SK-N-SH (cell line): ENCODE measurements around the gene ACAD11. TPM values are rescaled to one million over a fixed set of nuclear protein-coding genes. Genes with fewer than 3 reads are reported as not detected.

Source experiments
- CTCF ChIA-PET: fragments of 300-600, 350-600 bp; formaldehyde crosslinking; extraction: SDS; loops from one replicate; lab custom pipeline; 2021; lab: Yijun Ruan, JAX
- POLR2A ChIA-PET: fragments of 350-600 bp; sonication (Branson Sonifier 250); formaldehyde crosslinking; extraction: SDS; loops from one replicate; lab custom pipeline; 2020; ENCODE audit warnings: antibody characterized with exemption, inconsistent platforms; lab: Yijun Ruan, JAX
- DNase-seq: peaks from one replicate; pipeline ENCODE4 v3.0.0; 2012
- H2AFZ ChIP-seq: fragments of 200-600 bp; sonication (generic); 2 replicates; pipeline ENCODE4 v1.8.1; 2016; ENCODE audit warnings: antibody characterized with exemption, mild to moderate bottlenecking, low read depth
- H3F3A ChIP-seq: fragments of 200-600 bp; sonication (generic); replicated peaks from 2 replicates; pipeline ENCODE3; 2016; ENCODE audit warnings: antibody characterized with exemption, mild to moderate bottlenecking; ENCODE audit not compliant: insufficient read depth
- H3K27ac ChIP-seq, 2 experiments: fragments of 200-500 bp in 1 of 2; fragments of 200-600 bp in 1 of 2; sonication (Bioruptor generic) in 1 of 2; sonication (generic), shearing (Covaris generic) in 1 of 2; 2 replicates each; pipeline versions ENCODE4 v1.5.1 to v1.6.1; 2014 to 2016; ENCODE audit warnings: low read depth in 2 of 2, inconsistent platforms in 1 of 2, low read length in 1 of 2, mild to moderate bottlenecking in 1 of 2, mixed read lengths in 1 of 2
- H3K27me3 ChIP-seq: fragments of 200-600 bp; sonication (generic), shearing (Covaris generic); 2 replicates; pipeline ENCODE4 v1.6.1; 2016; ENCODE audit warnings: mixed run types; ENCODE audit not compliant: insufficient read depth
- H3K36me3 ChIP-seq, 2 experiments: fragments of 200-500 bp in 1 of 2; fragments of 200-600 bp in 1 of 2; sonication (Bioruptor generic) in 1 of 2; sonication (generic) in 1 of 2; replicated peaks in 1 of 2; 2 replicates each; pipeline versions ENCODE3 to v1.5.1; 2014 to 2016; ENCODE audit warnings: low read length in 1 of 2, mild to moderate bottlenecking in 1 of 2; ENCODE audit not compliant: insufficient read depth in 2 of 2, control insufficient read depth in 1 of 2
- H3K4me1 ChIP-seq, 2 experiments: fragments of 200-500 bp in 1 of 2; fragments of 200-600 bp in 1 of 2; sonication (Bioruptor generic) in 1 of 2; sonication (generic), shearing (Covaris generic) in 1 of 2; 2 replicates each; pipeline versions ENCODE4 v1.5.1 to v1.6.1; 2014 to 2016; ENCODE audit warnings: low read depth in 1 of 2, low read length in 1 of 2, mixed run types in 1 of 2; ENCODE audit not compliant: insufficient read depth in 2 of 2, control insufficient read depth in 1 of 2
- H3K4me2 ChIP-seq: fragments of 200-600 bp; sonication (generic), shearing (Covaris generic); 2 replicates; pipeline ENCODE4 v1.6.1; 2017; ENCODE audit warnings: mixed run types
- H3K4me3 ChIP-seq, 2 experiments: fragments of 200-500 bp in 1 of 2; fragments of 200-600 bp in 1 of 2; sonication (Bioruptor generic) in 1 of 2; sonication (generic), shearing (Covaris generic) in 1 of 2; 2 replicates each; pipeline versions ENCODE4 v1.5.1 to v1.8.1; 2014 to 2016; ENCODE audit warnings: low read depth in 2 of 2, inconsistent platforms in 1 of 2, low read length in 1 of 2, mild to moderate bottlenecking in 1 of 2, mixed read lengths in 1 of 2, moderate library complexity in 1 of 2
- H3K79me2 ChIP-seq: fragments of 200-600 bp; sonication (generic); 2 replicates; pipeline ENCODE4 v1.8.1; 2017; ENCODE audit warnings: mild to moderate bottlenecking; ENCODE audit not compliant: insufficient read depth
- H3K9ac ChIP-seq: fragments of 200-600 bp; sonication (generic); 2 replicates; pipeline ENCODE4 v1.6.1; 2017; ENCODE audit warnings: mixed run types
- H3K9me2 ChIP-seq: fragments of 200-600 bp; sonication (generic); 2 replicates; pipeline ENCODE4 v1.6.1; 2017; ENCODE audit warnings: mixed run types
- H3K9me3 ChIP-seq: fragments of 200-600 bp; sonication (generic); 2 replicates; pipeline ENCODE4 v1.6.1; 2017; ENCODE audit warnings: mixed run types, mild to moderate bottlenecking, moderate library complexity
- H4K20me1 ChIP-seq: fragments of 200-600 bp; sonication (generic); 2 replicates; pipeline ENCODE4 v1.6.1; 2017; ENCODE audit warnings: mild to moderate bottlenecking, mixed run types; ENCODE audit not compliant: insufficient read depth
- CHD2 ChIP-seq: fragments of 150-350 bp; IDR thresholded peaks from 2 replicates; pipeline ENCODE4 v1.6.1; 2018; ENCODE audit warnings: low read length; ENCODE audit not compliant: partially characterized antibody
- CTCF ChIP-seq: fragments of 200-600 bp; sonication (generic); IDR thresholded peaks from 2 replicates; pipeline ENCODE4 v1.6.1; 2017; ENCODE audit warnings: antibody characterized with exemption, mild to moderate bottlenecking, moderate library complexity
- ELF1 ChIP-seq: IDR thresholded peaks from 2 replicates; pipeline ENCODE4 v1.4.0; 2012
- EP300 ChIP-seq, 2 experiments: IDR thresholded peaks; 2 replicates each; pipeline versions ENCODE4 v1.4.0 to v1.6.1; 2012; ENCODE audit warnings: borderline replicate concordance in 1 of 2, low read depth in 1 of 2, low read length in 1 of 2
- GABPA ChIP-seq: IDR thresholded peaks from 2 replicates; pipeline ENCODE4 v1.4.0; 2012; ENCODE audit warnings: low read depth, mild to moderate bottlenecking
- JUND ChIP-seq: IDR thresholded peaks from 2 replicates; pipeline ENCODE4 v1.4.0; 2012
- MAX ChIP-seq: IDR thresholded peaks from 2 replicates; pipeline ENCODE4 v1.4.0; 2012; ENCODE audit warnings: low read depth
- MEF2A ChIP-seq: IDR thresholded peaks from 2 replicates; pipeline ENCODE4 v1.4.0; 2012; ENCODE audit warnings: low read depth, borderline replicate concordance
- NFIC ChIP-seq: IDR thresholded peaks from 2 replicates; pipeline ENCODE4 v1.4.0; 2012; ENCODE audit warnings: borderline replicate concordance
- NRF1 ChIP-seq: IDR thresholded peaks from 2 replicates; pipeline ENCODE4 v1.6.1; 2012; ENCODE audit warnings: low read depth, mild to moderate bottlenecking, low read length
- PBX3 ChIP-seq: IDR thresholded peaks from 2 replicates; pipeline ENCODE4; 2012
- POLR2AphosphoS5 ChIP-seq: IDR thresholded peaks from 2 replicates; pipeline ENCODE4 v1.6.1; 2012; ENCODE audit warnings: low read depth, low read length
- RAD21 ChIP-seq: IDR thresholded peaks from 2 replicates; pipeline ENCODE4 v1.6.1; 2012; ENCODE audit warnings: mild to moderate bottlenecking, low read length
- REST ChIP-seq: IDR thresholded peaks from 2 replicates; pipeline ENCODE4 v1.6.1; 2012; ENCODE audit warnings: mild to moderate bottlenecking, low read depth, low read length, moderate library complexity
- SIN3A ChIP-seq: IDR thresholded peaks from 2 replicates; pipeline ENCODE4 v1.6.1; 2012; ENCODE audit warnings: low read depth, mild to moderate bottlenecking, low read length, moderate library complexity, borderline replicate concordance
- SMC3 ChIP-seq: IDR thresholded peaks from 2 replicates; pipeline ENCODE4 v1.6.1; 2012; ENCODE audit warnings: low read depth, low read length, improper control_type of control experiment
- TAF1 ChIP-seq: IDR thresholded peaks from 2 replicates; pipeline ENCODE4 v1.6.1; 2012; ENCODE audit warnings: low read depth, mild to moderate bottlenecking, low read length, moderate library complexity, borderline replicate concordance
- TCF12 ChIP-seq: IDR thresholded peaks from 2 replicates; pipeline ENCODE4 v1.4.0; 2012
- TEAD4 ChIP-seq: IDR thresholded peaks from 2 replicates; pipeline ENCODE4 v1.4.0; 2012; ENCODE audit warnings: mild to moderate bottlenecking, borderline replicate concordance; ENCODE audit not compliant: insufficient read depth
- USF1 ChIP-seq: IDR thresholded peaks from 2 replicates; pipeline ENCODE4 v1.4.0; 2012; ENCODE audit warnings: low read depth, borderline replicate concordance
- WGBS: methylation state at CpG from one replicate; pipeline ENCODE4 v1.1.6; 2017; ENCODE audit warnings: low lambda C conversion rate; 5-methylcytosine and 5-hydroxymethylcytosine counted together
- polyA plus RNA-seq, 3 experiments: library from polyadenylated mRNA; depleted of rRNA; stranded (reverse); fragments of >200 nt; gene quantifications; 2 replicates each; pipeline ENCODE4 v1.2.3, GENCODE V29; 2012

The ACAD11 gene
- polyA plus RNA-seq, 1 of the 3 experiments (the other 2 are of a cell fraction), result 16.3 TPM

GRCh38 chr3:132642539-132642847, 17.1 kb downstream of the ACAD11 start:
- TF ChIP-seq ELF1 (no peak), RAD21 (no peak), JUND (no peak), TAF1 (no peak), GABPA (no peak), MAX (no peak), MEF2A (no peak), POLR2AphosphoS5 (no peak), NFIC (no peak), EP300 (IDR thresholded peaks at IDR 0.05; ENCODE audit: borderline replicate concordance in 1 of 2, low read depth in 1 of 2, low read length in 1 of 2) (no peak), CHD2 (no peak)
- POLR2A ChIA-PET, result interaction anchor here (1.6 kb wide), 2 partner anchors 17 to 18 kb away, joined by 3 to 6 read pairs; partner anchors contain the start of genes ACAD11 and UBA5
- H3K4me1 ChIP-seq, result peaks cover 0 to 10% of the 10 kb centered on the region in 2 experiments; a peak in 3 of 4 replicates

GRCh38 chr3:132641837-132642538, 17.6 kb downstream of the ACAD11 start:
- POLR2A ChIA-PET, result interaction anchor here (1.6 kb wide), 2 partner anchors 18 to 19 kb away, joined by 3 to 6 read pairs; partner anchors contain the start of genes ACAD11 and UBA5
- Histone ChIP-seq H3K36me3 (peaks cover 7 to 25% of the 10 kb centered on the region in 2 experiments), H3K27ac (no peak overlapping the region), H3F3A (no peaks in the 10 kb centered on the region), H3K27me3 (no peaks in the 10 kb centered on the region), H3K9me2 (no peaks in the 10 kb centered on the region), H3K4me1 (peaks cover 0 to 14% of the 10 kb centered on the region in 2 experiments; a peak in 3 of 4 replicates), H3K9ac (no peak overlapping the region), H3K9me3 (no peaks in the 10 kb centered on the region), H2AFZ (no peak overlapping the region), H3K4me3 (no peak overlapping the region), H3K79me2 (no peaks in the 10 kb centered on the region), H3K4me2 (no peak overlapping the region), H4K20me1 (no peaks in the 10 kb centered on the region)
- CTCF ChIA-PET, result interaction anchor here (0.5 to 6.8 kb wide), 31 partner anchors 10 to 391 kb away, joined by 3 to 121 read pairs (median 5); no protein-coding TSS in a partner anchor
- WGBS, result 48% methylated on average over 5 of the region's 5 CpGs
- DNase-seq, result peak; percentile 70
- no peak for TF ChIP-seq TEAD4
- no peak for TF ChIP-seq USF1
- TF ChIP-seq CTCF, result peak; percentile 81
- no peak for TF ChIP-seq NRF1
- no peak for TF ChIP-seq SIN3A
- no peak for TF ChIP-seq MAX
- TF ChIP-seq PBX3, result no peak
- no peak for TF ChIP-seq REST
- peak; percentile 67 for TF ChIP-seq SMC3
- no peak for TF ChIP-seq TCF12
- TF ChIP-seq EP300 (IDR thresholded peaks at IDR 0.05; ENCODE audit: borderline replicate concordance in 1 of 2, low read depth in 1 of 2, low read length in 1 of 2), result no peak
- TF ChIP-seq RAD21, result peak; percentile 86

More at GRCh38 chr3:132642539-132642847, 17.1 kb downstream of the ACAD11 start:
- Histone ChIP-seq H4K20me1 (no peaks in the 10 kb centered on the region), H3K27me3 (no peaks in the 10 kb centered on the region), H2AFZ (no peak overlapping the region), H3K9me3 (no peaks in the 10 kb centered on the region), H3K9ac (no peak overlapping the region), H3F3A (no peaks in the 10 kb centered on the region), H3K9me2 (no peaks in the 10 kb centered on the region), H3K4me3 (no peak overlapping the region), H3K36me3 (peaks cover 7 to 25% of the 10 kb centered on the region in 2 experiments), H3K4me2 (no peak overlapping the region), H3K27ac (no peak overlapping the region), H3K79me2 (no peaks in the 10 kb centered on the region)
- WGBS, result 49% methylated on average over 2 of the region's 2 CpGs
- CTCF ChIA-PET, result interaction anchor here (0.5 to 6.8 kb wide), 33 partner anchors 11 to 392 kb away, joined by 3 to 121 read pairs (median 5); partner anchors contain the start of gene ACAD11
- DNase-seq, result no peak
